ENCODE measurements around the gene STAG1.
A peak's percentile ranks its signal among the peaks of the same experiment; 100 is the strongest.
"Not testable (repeated sequence)": the region's sequence is repeated elsewhere in the genome, so short reads cannot be mapped to it uniquely, and the experiment has no call there.

The STAG1 gene

DNA sequence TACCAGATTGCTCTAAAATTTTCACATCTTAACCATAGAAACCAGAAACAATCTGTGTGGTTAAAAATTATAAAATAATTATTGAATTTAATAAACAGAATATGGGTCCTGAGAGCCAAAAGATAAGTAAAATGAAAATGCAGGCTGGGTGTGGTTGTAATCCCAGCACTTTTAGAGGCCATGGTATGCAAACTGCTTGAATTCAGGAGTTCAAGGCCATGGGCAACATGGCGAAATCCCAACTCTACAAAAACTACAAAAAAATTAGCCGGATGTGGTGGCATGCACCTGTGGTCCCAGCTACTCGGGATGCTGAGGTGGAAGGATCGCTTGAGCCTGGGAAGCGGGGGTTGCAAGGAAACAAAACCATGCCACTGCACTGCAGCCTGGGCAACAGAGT is 236.1 kb downstream of the STAG1 start:
- no peaks in the 10 kb centered on the region for H3K27me3 Mint-ChIP-seq
- peaks cover 27% of the 10 kb centered on the region for H3K36me3 Mint-ChIP-seq
- ATAC-seq = no peak
- H3K9me3 Mint-ChIP-seq = no peaks in the 10 kb centered on the region
- H3K4me1 Mint-ChIP-seq = peaks cover 6% of the 10 kb centered on the region
- no peak overlapping the region for H3K27ac Mint-ChIP-seq
- H3K4me3 Mint-ChIP-seq = no peak overlapping the region

DNA sequence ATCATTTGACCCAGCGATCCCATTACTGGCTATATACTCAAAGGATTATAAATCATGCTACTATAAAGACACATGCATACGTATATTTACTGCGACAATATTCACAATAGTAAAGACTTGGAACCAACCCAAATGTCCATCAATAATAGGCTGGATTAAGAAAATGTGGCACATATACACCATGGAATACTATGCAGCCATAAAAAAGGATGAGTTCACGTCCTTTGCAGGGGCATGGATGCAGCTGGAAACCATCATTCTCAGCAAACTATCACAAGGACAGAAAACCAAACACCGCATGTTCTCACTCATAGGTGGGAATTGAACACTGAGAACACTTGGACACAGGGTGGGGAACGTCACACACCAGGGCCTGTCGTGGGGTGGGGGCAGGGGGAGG is 237.6 kb downstream of the STAG1 start:
- not testable (repeated sequence) for ATAC-seq, H3K27me3 Mint-ChIP-seq, H3K9me3 Mint-ChIP-seq, H3K4me1 Mint-ChIP-seq, H3K4me3 Mint-ChIP-seq, H3K27ac Mint-ChIP-seq
- H3K36me3 Mint-ChIP-seq = peaks cover 27% of the 10 kb centered on the region

GRCh38 chr3:136513367-136513766 is 238.8 kb downstream of the STAG1 start:
- no peaks in the 10 kb centered on the region for H3K27me3 Mint-ChIP-seq
- no peaks in the 10 kb centered on the region for H3K9me3 Mint-ChIP-seq
- peaks cover 28% of the 10 kb centered on the region for H3K36me3 Mint-ChIP-seq
- H3K4me1 Mint-ChIP-seq = peaks cover under 1% of the 10 kb centered on the region
- H3K27ac Mint-ChIP-seq = no peak overlapping the region
- ATAC-seq = no peak
- no peak overlapping the region for H3K4me3 Mint-ChIP-seq

- ATAC-seq = no peak
- no peaks in the 10 kb centered on the region for H3K27me3 Mint-ChIP-seq
- no peaks in the 10 kb centered on the region for H3K4me1 Mint-ChIP-seq
- H3K27ac Mint-ChIP-seq = no peak overlapping the region
- H3K4me3 Mint-ChIP-seq = no peak overlapping the region
- peaks cover 28% of the 10 kb centered on the region for H3K36me3 Mint-ChIP-seq
- no peaks in the 10 kb centered on the region for H3K9me3 Mint-ChIP-seq
Observed at GRCh38 chr3:136512381-136512780, 239.8 kb downstream of the STAG1 start.

DNA sequence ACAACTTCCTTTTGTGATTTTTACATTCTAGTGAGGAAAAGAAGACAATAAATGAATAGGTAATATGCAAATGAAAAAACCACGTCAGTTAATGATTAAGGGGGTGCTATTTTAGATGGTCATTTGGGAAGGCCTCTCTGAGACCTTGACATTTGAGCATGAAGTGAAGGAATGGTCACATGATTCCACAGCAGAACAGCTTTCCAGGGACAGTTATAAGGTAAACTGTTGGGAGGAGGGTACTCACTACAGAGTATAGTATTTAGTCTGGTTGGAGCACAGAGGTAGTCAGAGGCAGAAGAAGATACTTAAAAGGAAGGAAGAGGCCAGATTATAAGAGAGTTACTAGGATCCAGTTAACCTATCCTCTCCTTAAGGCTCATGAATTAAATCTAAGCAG is 246.5 kb downstream of the STAG1 start:
- no peak for ATAC-seq
- no peaks in the 10 kb centered on the region for H3K27me3 Mint-ChIP-seq
- H3K4me1 Mint-ChIP-seq = no peaks in the 10 kb centered on the region
- no peak overlapping the region for H3K27ac Mint-ChIP-seq
- H3K9me3 Mint-ChIP-seq = no peaks in the 10 kb centered on the region
- H3K36me3 Mint-ChIP-seq = peaks cover 27% of the 10 kb centered on the region
- H3K4me3 Mint-ChIP-seq = no peak overlapping the region

- Mint-ChIP-seq H3K36me3 (peaks cover 22% of the 10 kb centered on the region), H3K4me3 (no peak overlapping the region), H3K9me3 (no peaks in the 10 kb centered on the region), H3K27me3 (no peaks in the 10 kb centered on the region), H3K27ac (no peak overlapping the region), H3K4me1 (no peaks in the 10 kb centered on the region)
- no peak for ATAC-seq
Observed at GRCh38 chr3:136503056-136503455, 249.1 kb downstream of the STAG1 start.

GRCh38 chr3:136498919-136499447 is 253.2 kb downstream of the STAG1 start:
- Mint-ChIP-seq H3K4me1 (no peaks in the 10 kb centered on the region), H3K4me3 (no peak overlapping the region)

DNA sequence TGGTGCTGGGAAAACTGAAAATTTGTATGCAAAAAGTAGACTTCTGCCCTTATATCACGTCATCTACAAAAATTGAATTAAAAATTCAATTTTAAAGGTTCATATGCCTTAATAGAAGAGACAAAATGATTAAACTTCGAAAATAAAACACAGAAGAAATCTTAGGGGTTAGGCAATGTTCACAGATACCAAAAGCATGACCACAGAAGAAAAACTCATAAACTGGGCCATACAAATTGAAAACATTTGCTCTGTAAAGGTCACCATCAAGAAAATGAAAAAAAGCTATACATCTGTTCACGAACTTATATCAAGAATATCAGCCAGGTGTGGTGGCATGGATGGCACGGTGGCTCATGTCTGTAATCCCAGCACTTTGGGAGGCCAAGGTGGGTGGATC is 257.0 kb downstream of the STAG1 start:
- no peak overlapping the region for H3K27ac Mint-ChIP-seq
- no peaks in the 10 kb centered on the region for H3K4me1 Mint-ChIP-seq
- ATAC-seq = no peak
- H3K4me3 Mint-ChIP-seq = no peak overlapping the region
- H3K36me3 Mint-ChIP-seq = peaks cover 66% of the 10 kb centered on the region
- no peaks in the 10 kb centered on the region for H3K9me3 Mint-ChIP-seq
- no peaks in the 10 kb centered on the region for H3K27me3 Mint-ChIP-seq

More at GRCh38 chr3:136498919-136499447, 253.2 kb downstream of the STAG1 start:
- H3K9me3 Mint-ChIP-seq = no peaks in the 10 kb centered on the region
- peaks cover 40% of the 10 kb centered on the region for H3K36me3 Mint-ChIP-seq
- no peaks in the 10 kb centered on the region for H3K27me3 Mint-ChIP-seq
- ATAC-seq = no peak
- no peak overlapping the region for H3K27ac Mint-ChIP-seq

DNA sequence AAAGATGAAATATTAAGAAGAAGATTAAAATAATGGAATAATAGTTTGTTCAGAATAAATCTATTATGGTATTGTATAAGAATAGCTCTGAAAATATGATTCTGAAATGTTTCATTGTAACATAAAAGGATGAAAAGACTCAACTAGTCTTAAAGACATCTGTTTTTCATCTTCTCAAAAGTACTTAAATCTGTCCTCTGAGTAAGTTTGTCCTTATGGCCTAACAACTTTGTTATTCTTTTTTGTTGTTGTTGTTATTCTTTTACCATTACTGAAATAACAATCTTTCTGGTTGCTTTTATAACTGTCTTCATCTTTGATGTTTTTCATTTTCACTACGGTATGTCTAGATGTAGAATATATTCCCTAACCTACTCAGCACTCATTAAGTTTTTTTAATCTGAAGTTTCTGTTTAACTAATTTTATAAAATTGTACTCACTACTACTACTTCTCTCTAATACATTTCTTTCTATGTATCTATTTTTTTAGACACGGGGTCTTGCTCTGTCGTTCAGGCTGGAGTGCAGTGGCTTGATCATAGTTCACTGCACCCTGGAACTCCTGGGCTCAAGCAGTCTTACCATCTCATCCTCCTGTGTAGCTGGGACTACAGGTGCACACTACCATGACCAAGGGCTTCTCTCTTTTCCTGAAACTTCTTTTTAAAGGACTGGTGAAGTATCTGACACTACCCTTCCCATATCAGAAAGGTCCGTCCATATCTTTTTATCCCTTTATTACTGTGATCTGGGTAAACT is 261.4 kb downstream of the STAG1 start:
- Mint-ChIP-seq H3K27me3 (no peaks in the 10 kb centered on the region), H3K4me3 (no peak overlapping the region), H3K36me3 (peaks cover 73% of the 10 kb centered on the region), H3K27ac (no peak overlapping the region), H3K4me1 (no peaks in the 10 kb centered on the region), H3K9me3 (no peaks in the 10 kb centered on the region)
- ATAC-seq = no peak

- no peaks in the 10 kb centered on the region for H3K4me1 Mint-ChIP-seq
- ATAC-seq = no peak
- H3K27me3 Mint-ChIP-seq = no peaks in the 10 kb centered on the region
- no peak overlapping the region for H3K27ac Mint-ChIP-seq
- H3K36me3 Mint-ChIP-seq = peaks cover 33% of the 10 kb centered on the region
- no peaks in the 10 kb centered on the region for H3K9me3 Mint-ChIP-seq
- H3K4me3 Mint-ChIP-seq = no peak overlapping the region
Observed at GRCh38 chr3:136485777-136486176, 266.4 kb downstream of the STAG1 start.

GRCh38 chr3:136476280-136476679 is 275.9 kb downstream of the STAG1 start:
- Mint-ChIP-seq H3K9me3 (no peaks in the 10 kb centered on the region), H3K4me3 (no peak overlapping the region), H3K4me1 (no peaks in the 10 kb centered on the region), H3K36me3 (peaks cover 52% of the 10 kb centered on the region), H3K27ac (no peak overlapping the region), H3K27me3 (no peaks in the 10 kb centered on the region)
- no peak for ATAC-seq

GRCh38 chr3:136474876-136475275 is 277.3 kb downstream of the STAG1 start:
- not testable (repeated sequence) for H3K4me3 Mint-ChIP-seq, H3K9me3 Mint-ChIP-seq, ATAC-seq, H3K4me1 Mint-ChIP-seq, H3K27me3 Mint-ChIP-seq
- H3K27ac Mint-ChIP-seq = peak overlapping the region; percentile 6
- peaks cover 66% of the 10 kb centered on the region for H3K36me3 Mint-ChIP-seq

DNA sequence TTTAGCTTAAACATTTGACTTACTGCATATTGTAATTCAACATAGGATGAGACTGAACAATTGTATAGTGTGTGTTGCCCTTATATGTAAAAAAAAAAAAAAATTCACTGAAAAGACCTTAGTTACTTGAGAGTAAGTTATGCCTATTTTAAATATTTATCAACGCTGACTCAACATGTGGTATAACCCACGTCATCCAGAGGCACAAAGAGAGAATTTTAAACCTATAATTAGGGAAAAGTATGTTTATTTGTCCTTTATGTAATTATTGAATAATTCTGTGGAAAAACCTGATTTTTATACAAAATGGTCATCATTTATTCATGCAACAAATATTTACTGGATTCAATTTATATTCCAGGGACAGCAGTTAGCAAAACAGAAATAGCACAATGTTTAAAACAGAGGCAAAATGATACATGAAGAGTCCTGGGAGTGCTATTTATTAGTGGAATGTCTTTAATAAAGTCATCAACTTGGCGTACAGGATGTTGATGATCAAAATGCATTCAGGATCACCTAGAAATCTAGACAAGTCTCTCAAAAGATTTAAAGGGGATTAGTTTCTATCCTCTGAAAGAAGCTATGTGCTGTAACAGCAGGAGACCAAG is 278.4 kb downstream of the STAG1 start:
- Mint-ChIP-seq H3K4me3 (no peak overlapping the region), H3K4me1 (no peaks in the 10 kb centered on the region), H3K27ac (no peak overlapping the region), H3K36me3 (peaks cover 72% of the 10 kb centered on the region), H3K9me3 (no peaks in the 10 kb centered on the region), H3K27me3 (no peaks in the 10 kb centered on the region)
- no peak for ATAC-seq

GRCh38 chr3:136465296-136465695 is 286.9 kb downstream of the STAG1 start:
- no peak for ATAC-seq
- Mint-ChIP-seq H3K27ac (no peak overlapping the region), H3K27me3 (no peaks in the 10 kb centered on the region), H3K4me1 (no peaks in the 10 kb centered on the region), H3K9me3 (peaks cover 16% of the 10 kb centered on the region), H3K36me3 (peaks cover 77% of the 10 kb centered on the region), H3K4me3 (no peak overlapping the region)

DNA sequence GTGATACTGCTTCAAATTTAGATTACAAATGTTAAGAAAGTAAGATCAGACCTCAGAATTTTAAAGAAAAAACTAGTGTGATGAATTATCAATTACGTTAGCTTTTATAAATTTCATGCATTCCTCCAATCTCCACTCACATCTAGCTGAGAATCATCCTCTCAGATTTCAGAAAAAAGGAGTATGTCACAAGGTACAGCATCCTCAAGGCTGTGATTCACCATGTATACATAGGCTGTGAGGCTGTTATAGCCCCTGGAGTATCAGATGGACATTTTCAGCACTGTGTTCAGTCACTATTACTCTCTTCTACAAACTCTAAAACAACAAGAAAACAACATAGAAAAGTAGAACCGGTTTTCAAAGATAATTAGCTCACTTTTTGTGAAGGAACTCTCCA is 287.7 kb downstream of the STAG1 start:
- ATAC-seq = no peak
- H3K27ac Mint-ChIP-seq = no peak overlapping the region
- H3K9me3 Mint-ChIP-seq = peaks cover 22% of the 10 kb centered on the region
- peaks cover 6% of the 10 kb centered on the region for H3K4me1 Mint-ChIP-seq
- peaks cover 77% of the 10 kb centered on the region for H3K36me3 Mint-ChIP-seq
- no peak overlapping the region for H3K4me3 Mint-ChIP-seq
- H3K27me3 Mint-ChIP-seq = no peaks in the 10 kb centered on the region

GRCh38 chr3:136463170-136463569 is 289.0 kb downstream of the STAG1 start:
- Mint-ChIP-seq H3K9me3 (peaks cover 22% of the 10 kb centered on the region), H3K27ac (no peak overlapping the region)
- no peak for ATAC-seq

More at GRCh38 chr3:136463170-136463569, 289.0 kb downstream of the STAG1 start:
- no peaks in the 10 kb centered on the region for H3K27me3 Mint-ChIP-seq
- H3K4me1 Mint-ChIP-seq = peaks cover 6% of the 10 kb centered on the region
- no peak overlapping the region for H3K4me3 Mint-ChIP-seq
- H3K36me3 Mint-ChIP-seq = peaks cover 85% of the 10 kb centered on the region
